ES-I3 (cell line): ENCODE data around the gene SUDS3.

Experiments
- H3K36me3 ChIP-seq: 2 replicates; pipeline ENCODE4 v1.6.1; 2013; ENCODE audit warnings: mild to moderate bottlenecking, low read length, control low read depth, moderate library complexity; ENCODE audit not compliant: insufficient read depth
- H3K4me1 ChIP-seq: 2 replicates; pipeline ENCODE4 v1.6.1; 2013; ENCODE audit warnings: mild to moderate bottlenecking, control low read depth, low read length; ENCODE audit not compliant: insufficient read depth
- H3K9ac ChIP-seq: 2 replicates; pipeline ENCODE4 v1.6.1; 2013; ENCODE audit warnings: low read depth, mild to moderate bottlenecking, low read length, moderate library complexity
- H3K9me3 ChIP-seq: 2 replicates; pipeline ENCODE4 v1.6.1; 2013; ENCODE audit warnings: mild to moderate bottlenecking, low read length, moderate library complexity; ENCODE audit not compliant: control insufficient read depth, insufficient read depth

Gene SUDS3

DNA sequence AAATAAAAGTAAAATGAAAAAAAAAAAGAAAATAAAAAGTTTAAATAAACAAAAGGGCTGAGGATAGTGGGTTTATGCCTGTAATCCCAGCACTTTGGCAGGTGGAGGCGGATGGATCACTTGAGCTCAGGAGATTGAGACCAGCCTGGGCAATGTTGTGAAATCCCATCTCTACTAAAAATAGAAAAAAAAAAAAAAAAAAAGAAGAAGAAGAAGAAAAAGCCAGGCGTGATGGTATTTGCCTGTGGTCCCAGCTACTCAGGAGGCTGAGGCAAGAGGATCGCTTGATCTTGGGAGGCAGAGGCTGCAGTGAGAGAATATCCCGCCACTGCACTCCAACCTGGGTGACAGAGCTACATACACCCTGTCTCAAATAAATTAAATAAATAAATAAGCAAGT is 7.5 kb upstream of the SUDS3 start:
- H3K4me1 ChIP-seq, result peaks cover 1% of the 10 kb centered on the region; the same call in 1 of the 2 replicates
- no peak overlapping the region for H3K9ac ChIP-seq
- no peaks in the 10 kb centered on the region for H3K36me3 ChIP-seq
- H3K9me3 ChIP-seq, result no peaks in the 10 kb centered on the region

- H3K4me1 ChIP-seq, result peaks cover 7% of the 10 kb centered on the region
- no peaks in the 10 kb centered on the region for H3K36me3 ChIP-seq
- no peaks in the 10 kb centered on the region for H3K9me3 ChIP-seq
- peak overlapping the region; percentile 86; the same call in 1 of the 2 replicates for H3K9ac ChIP-seq
Observed at GRCh38 chr12:118370601-118371000, 5.8 kb upstream of the SUDS3 start.

DNA sequence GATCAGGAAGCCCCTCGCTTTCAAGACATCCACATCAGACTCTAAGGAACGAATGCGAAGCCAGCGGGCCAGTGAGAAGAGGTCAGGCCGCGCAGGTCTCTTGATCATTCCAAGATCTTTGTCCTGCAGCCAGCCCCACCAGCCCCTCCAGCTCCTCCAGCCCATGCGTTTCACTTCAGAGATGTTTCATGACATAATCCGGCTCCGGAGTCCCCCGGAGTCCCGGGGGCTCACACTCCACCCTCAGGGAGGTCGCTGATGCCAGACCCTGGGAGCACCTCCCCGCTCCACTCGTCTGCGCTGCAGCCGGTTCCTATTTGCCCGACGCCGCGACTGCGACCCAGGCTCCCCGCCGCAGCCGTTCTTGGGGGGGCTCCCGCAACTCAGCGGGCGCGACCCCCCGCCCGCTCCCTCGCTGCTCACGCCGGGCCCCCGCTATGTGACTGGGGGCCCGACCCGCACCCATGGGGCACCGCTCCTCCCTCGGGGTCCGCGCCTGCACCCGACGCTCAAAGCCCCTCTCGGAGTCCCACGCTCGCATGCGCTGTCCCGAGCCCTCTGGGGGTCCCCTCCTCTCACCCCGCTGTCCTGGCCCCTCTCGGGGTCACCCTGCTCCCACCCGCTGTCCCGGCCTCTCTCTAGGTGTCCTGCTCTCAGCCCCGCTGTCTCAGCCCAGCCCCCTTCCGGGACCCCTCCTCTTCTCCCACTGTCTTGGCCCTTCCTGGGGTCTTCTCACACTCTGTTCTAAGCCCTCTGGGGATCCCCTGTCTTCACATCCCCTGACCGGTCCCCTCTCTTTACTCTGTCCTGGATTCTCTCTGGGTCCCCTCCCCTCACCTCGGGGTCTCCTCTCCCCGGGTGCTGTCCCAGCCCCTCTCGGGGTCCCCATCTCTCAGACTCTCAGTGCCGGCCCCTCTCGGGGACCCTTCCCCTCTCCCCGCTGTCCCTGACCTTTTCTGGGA is 4.8 kb upstream of the SUDS3 start:
- H3K9ac ChIP-seq, result peak overlapping the region; percentile 86
- peaks cover 8% of the 10 kb centered on the region for H3K4me1 ChIP-seq
- no peaks in the 10 kb centered on the region for H3K9me3 ChIP-seq
- no peaks in the 10 kb centered on the region for H3K36me3 ChIP-seq

GRCh38 chr12:118372541-118373495 is 3.5 kb upstream of the SUDS3 start, which contains the start of gene TAOK3:
Gene TAOK3 (minus strand): TSS chr12:118372907. CDS start chr12:118255567, 117,340 bp downstream.
- H3K4me1 ChIP-seq, result peaks cover 8% of the 10 kb centered on the region

DNA sequence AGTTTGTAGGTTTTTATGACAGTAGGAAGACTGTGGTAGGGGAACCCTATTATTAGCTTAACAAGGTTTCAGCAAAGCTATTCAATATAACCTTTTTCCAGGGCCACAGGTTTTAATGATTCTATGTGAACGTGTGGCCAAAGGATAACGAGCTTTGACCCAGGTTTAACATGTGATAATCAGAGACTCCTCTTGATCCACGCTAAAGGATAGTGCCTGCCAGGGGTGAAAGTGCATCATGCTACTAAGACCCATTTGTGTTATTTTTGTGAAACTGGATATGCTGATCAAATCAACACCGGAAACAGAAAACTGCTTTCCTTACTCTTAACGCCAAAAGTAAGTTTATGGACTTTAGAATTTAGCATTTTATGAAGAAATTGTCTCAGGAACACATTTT is 2.7 kb upstream of the SUDS3 start:
- peaks cover 8% of the 10 kb centered on the region for H3K4me1 ChIP-seq
- H3K9me3 ChIP-seq, result no peaks in the 10 kb centered on the region
- peak overlapping the region; percentile 94 for H3K9ac ChIP-seq
- no peaks in the 10 kb centered on the region for H3K36me3 ChIP-seq

More at GRCh38 chr12:118372541-118373495, 3.5 kb upstream of the SUDS3 start, which contains the start of gene TAOK3:
- Histone ChIP-seq H3K9me3 (no peaks in the 10 kb centered on the region), H3K9ac (peak within 1 kb of the TSS; percentile 94), H3K36me3 (no peaks in the 10 kb centered on the region)

- H3K9ac ChIP-seq, result no peak overlapping the region
- peaks cover 8% of the 10 kb centered on the region for H3K4me1 ChIP-seq
- H3K9me3 ChIP-seq, result no peaks in the 10 kb centered on the region
- H3K36me3 ChIP-seq, result no peaks in the 10 kb centered on the region
Observed at GRCh38 chr12:118374126-118374725, 2.1 kb upstream of the SUDS3 start.

- H3K9ac ChIP-seq, result no peak overlapping the region
- H3K4me1 ChIP-seq, result peaks cover 8% of the 10 kb centered on the region
- peaks cover 3% of the 10 kb centered on the region; the same call in 1 of the 2 replicates for H3K36me3 ChIP-seq
- H3K9me3 ChIP-seq, result no peaks in the 10 kb centered on the region
Observed at GRCh38 chr12:118374909-118375308, 1.4 kb upstream of the SUDS3 start.

- peak overlapping the region; percentile 89; the same call in 1 of the 2 replicates for H3K9ac ChIP-seq
- peaks cover 8% of the 10 kb centered on the region for H3K4me1 ChIP-seq
Observed at GRCh38 chr12:118375348-118375747, 1.0 kb upstream of the SUDS3 start.

DNA sequence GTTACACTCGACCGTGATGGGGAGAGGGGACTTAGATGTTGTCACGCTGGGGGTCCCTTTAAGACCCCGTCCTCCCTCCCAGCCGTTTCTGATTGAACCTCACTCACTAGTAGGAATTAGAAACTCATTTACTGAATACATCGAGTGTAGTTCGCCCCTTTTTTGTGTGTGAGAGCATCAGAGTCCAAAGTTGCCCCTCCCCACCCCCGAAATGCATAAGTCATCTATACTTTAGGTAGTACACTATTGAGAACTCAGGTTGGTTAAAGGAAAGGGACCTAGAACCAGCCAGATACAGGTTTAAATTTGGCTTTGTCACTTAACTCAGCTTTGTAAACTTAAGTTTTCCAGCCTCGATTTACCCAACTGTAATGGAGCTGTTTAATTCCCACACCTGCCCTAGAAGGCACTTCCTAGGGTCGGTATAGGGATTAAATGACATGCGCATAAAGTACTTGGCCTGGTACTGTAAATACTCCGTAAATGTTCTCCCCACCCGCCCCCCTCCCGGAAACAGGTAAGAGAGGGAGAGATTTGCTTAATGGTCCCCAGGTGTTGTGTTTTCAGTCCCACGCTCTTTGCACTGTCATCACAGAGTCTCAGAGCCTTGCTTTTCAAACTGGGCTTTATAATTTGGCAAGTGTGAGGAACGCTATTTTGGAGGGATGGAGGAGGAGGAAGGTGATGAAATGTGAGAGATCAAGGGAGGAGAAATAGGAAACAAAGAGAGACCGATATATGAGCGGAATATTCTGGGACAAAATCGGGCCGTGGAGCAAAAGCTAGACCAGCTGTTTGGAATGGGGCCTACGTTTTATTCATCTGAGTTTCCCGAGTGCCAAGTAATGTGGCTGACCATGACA is 897 bp downstream of the SUDS3 start:
- H3K9me3 ChIP-seq, result no peaks in the 10 kb centered on the region
- peaks cover 3% of the 10 kb centered on the region; the same call in 1 of the 2 replicates for H3K36me3 ChIP-seq
- H3K4me1 ChIP-seq, result peaks cover 8% of the 10 kb centered on the region
- peak overlapping the region; percentile 89 for H3K9ac ChIP-seq

More at GRCh38 chr12:118375348-118375747, 1.0 kb upstream of the SUDS3 start:
- peaks cover 3% of the 10 kb centered on the region; the same call in 1 of the 2 replicates for H3K36me3 ChIP-seq
- no peaks in the 10 kb centered on the region for H3K9me3 ChIP-seq

- Histone ChIP-seq H3K9ac (peak overlapping the region; percentile 89), H3K4me1 (peaks cover 8% of the 10 kb centered on the region), H3K36me3 (peaks cover 3% of the 10 kb centered on the region; the same call in 1 of the 2 replicates), H3K9me3 (no peaks in the 10 kb centered on the region)
Observed at GRCh38 chr12:118377884-118378470, 1.6 kb downstream of the SUDS3 start.

- Histone ChIP-seq H3K9me3 (no peaks in the 10 kb centered on the region), H3K36me3 (peaks cover 36% of the 10 kb centered on the region), H3K4me1 (no peaks in the 10 kb centered on the region), H3K9ac (no peak overlapping the region)
Observed at GRCh38 chr12:118391424-118391823, 15.1 kb downstream of the SUDS3 start.

DNA sequence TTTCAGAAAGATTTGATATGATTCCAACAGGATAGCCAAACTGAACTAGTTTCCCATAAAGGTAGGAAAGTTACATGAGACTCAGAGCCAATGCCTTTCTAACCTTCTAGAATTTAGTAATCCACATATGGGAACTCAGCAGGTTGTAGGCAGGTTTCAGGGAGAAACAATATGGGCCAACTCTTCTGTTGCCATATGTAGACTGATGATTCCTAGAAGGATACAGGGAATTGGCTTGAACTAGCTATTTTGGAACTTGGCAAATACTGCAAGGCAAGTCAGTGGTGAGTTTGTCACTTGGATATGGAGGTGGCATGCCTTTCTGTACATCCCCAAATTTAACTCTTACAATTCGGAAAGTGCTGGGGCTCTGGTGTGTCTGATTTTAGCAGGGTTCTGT is 15.5 kb downstream of the SUDS3 start:
- H3K9me3 ChIP-seq, result no peaks in the 10 kb centered on the region
- H3K9ac ChIP-seq, result no peak overlapping the region
- peaks cover 35% of the 10 kb centered on the region for H3K36me3 ChIP-seq
- H3K4me1 ChIP-seq, result no peaks in the 10 kb centered on the region
